Gastrocnemius medialis (tissue), 4 donors: ENCODE data around the gene CLSTN2. TPM values are rescaled to one million over a fixed set of nuclear protein-coding genes. Genes with fewer than 3 reads are reported as not detected.

Source experiments
- ATAC-seq, 2 donors: fragments of 150-250 bp; one replicate each; pipeline ENCODE4 v1.9.1; 2016
- DNase-seq, 2 donors: peaks; one replicate each; pipeline ENCODE4 v3.0.0-alpha.2; 2019
- H3K27ac ChIP-seq, 4 donors: fragments of 200-600 bp; sonication (generic); 1 replicate in 1 of 4; 2 replicates in 3 of 4; pipeline ENCODE4 v1.5.1; 2016 to 2018; ENCODE audit warnings: mild to moderate bottlenecking in 2 of 4, moderate library complexity in 1 of 4
- H3K27me3 ChIP-seq, 3 donors: fragments of 200-600 bp; sonication (generic) in 2 of 3; 1 replicate in 1 of 3; 2 replicates in 2 of 3; pipeline versions ENCODE4 v1.5.1 to v1.6.0; 2016 to 2019; ENCODE audit warnings: mild to moderate bottlenecking in 1 of 3, moderate library complexity in 1 of 3
- H3K36me3 ChIP-seq, 2 donors: fragments of 200-600 bp; sonication (generic) in 1 of 2; one replicate each; pipeline ENCODE4 v1.5.1; 2017 to 2018
- H3K4me1 ChIP-seq, 2 donors: fragments of 200-600 bp; sonication (generic) in 1 of 2; one replicate each; pipeline ENCODE4 v1.5.1; 2016 to 2017; ENCODE audit warnings: mild to moderate bottlenecking in 2 of 2
- H3K4me3 ChIP-seq, 4 donors: fragments of 200-600 bp; sonication (generic) in 3 of 4; 1 replicate in 1 of 4; 2 replicates in 3 of 4; pipeline ENCODE4 v1.5.1; 2016 to 2019; ENCODE audit warnings: mild to moderate bottlenecking in 2 of 4
- H3K9me3 ChIP-seq, 3 donors: fragments of 200-600 bp; sonication (generic) in 2 of 3; 1 replicate in 1 of 3; 2 replicates in 2 of 3; pipeline ENCODE4 v1.5.1; 2016 to 2019
- CTCF ChIP-seq, 5 experiments: fragments of 450-650 bp in 3 of 5; fragments of 200-600 bp in 2 of 5; sonication (generic) in 2 of 5; IDR thresholded peaks in 4 of 5; conservative IDR thresholded peaks in 1 of 5; 1 replicate in 4 of 5; 2 replicates in 1 of 5; pipeline ENCODE4 v1.5.1; 2016 to 2019; ENCODE audit warnings: antibody characterized with exemption in 5 of 5, mild to moderate bottlenecking in 3 of 5, moderate library complexity in 3 of 5
- POLR2A ChIP-seq, 2 donors: fragments of 450-650 bp; IDR thresholded peaks; one replicate each; pipeline ENCODE4 v1.6.1; 2017; ENCODE audit warnings: antibody characterized with exemption in 2 of 2, mild to moderate bottlenecking in 2 of 2, moderate library complexity in 2 of 2
- in situ Hi-C, 4 donors: fragments of 200-750 bp; cut with MboI; loops; one replicate each; pipeline versions ENCODE4 v1.15.0 to v1.8.0; 2017; ENCODE audit warnings: low sequenced_read_pairs in 4 of 4
- intact Hi-C: fragments of 100-400 bp; cut with DNase I; formaldehyde crosslinking; loops from one replicate; pipeline ENCODE4 v1.15.1; 2023; ENCODE audit warnings: low total_unique reads
- total RNA-seq, 4 donors: library from RNA; depleted of rRNA; stranded (reverse); fragments of >200 nt; gene quantifications; one replicate each; pipeline versions ENCODE4 v1.1.0 to v1.2.3, GENCODE V29; 2016

CLSTN2 gene
- total RNA-seq, 4 donors from 2014 or later = 1.1 to 4.9 (median 4.0) TPM

DNA sequence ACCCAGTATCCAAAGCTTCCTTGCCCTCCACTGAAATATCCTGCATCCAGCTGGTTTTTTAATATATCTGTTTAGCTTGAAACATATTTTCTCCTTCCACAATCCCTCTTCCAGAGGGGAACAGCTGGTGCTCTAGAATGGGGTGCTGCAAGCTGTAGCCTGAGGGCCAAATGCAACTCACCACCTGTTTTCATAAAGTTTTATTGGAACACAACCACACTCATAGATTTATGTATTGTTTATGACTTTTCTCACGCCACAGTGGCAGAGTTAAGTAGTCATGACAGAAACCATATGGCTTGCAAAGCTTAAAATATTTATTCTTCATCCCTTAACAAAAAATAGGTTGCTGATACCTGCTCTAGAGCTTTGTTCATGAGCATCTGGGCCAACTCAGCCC is 298.7 kb downstream of the CLSTN2 start:
- no peaks in the 10 kb centered on the region for H3K27me3 ChIP-seq
- no peaks in the 10 kb centered on the region for H3K4me1 ChIP-seq
- no peaks in the 10 kb centered on the region for H3K9me3 ChIP-seq
- intact Hi-C loops (no loop called here), in situ Hi-C loops (no loop called here)
- ATAC-seq = no peak
- no peaks in the 10 kb centered on the region for H3K36me3 ChIP-seq
- TF ChIP-seq CTCF (IDR thresholded peaks at IDR 0.05 in 4 of 5, conservative IDR thresholded peaks at IDR 0.05 in 1 of 5) (no peak), POLR2A (IDR thresholded peaks at IDR 0.05) (no peak)
- H3K4me3 ChIP-seq = no peak overlapping the region
- no peak overlapping the region for H3K27ac ChIP-seq
- DNase-seq = no peak

GRCh38 chr3:140234256-140234655 is 299.3 kb downstream of the CLSTN2 start:
- H3K4me3 ChIP-seq = no peak overlapping the region
- H3K36me3 ChIP-seq = no peaks in the 10 kb centered on the region
- in situ Hi-C loops = no loop called here
- ATAC-seq (no peak), DNase-seq (no peak)
- no peak overlapping the region for H3K27ac ChIP-seq
- H3K4me1 ChIP-seq = no peaks in the 10 kb centered on the region
- no peak for TF ChIP-seq CTCF (IDR thresholded peaks at IDR 0.05 in 4 of 5, conservative IDR thresholded peaks at IDR 0.05 in 1 of 5)
- TF ChIP-seq POLR2A (IDR thresholded peaks at IDR 0.05) = no peak
- intact Hi-C loops = no loop called here
- H3K9me3 ChIP-seq = no peaks in the 10 kb centered on the region
- H3K27me3 ChIP-seq = no peaks in the 10 kb centered on the region

GRCh38 chr3:140236836-140237501 is 302.0 kb downstream of the CLSTN2 start:
- in situ Hi-C loops (no loop called here), intact Hi-C loops (no loop called here)
- no peak overlapping the region for H3K27ac ChIP-seq
- TF ChIP-seq CTCF (IDR thresholded peaks at IDR 0.05 in 4 of 5, conservative IDR thresholded peaks at IDR 0.05 in 1 of 5) (no peak), POLR2A (IDR thresholded peaks at IDR 0.05) (no peak)
- ATAC-seq = no peak
- no peaks in the 10 kb centered on the region for H3K4me1 ChIP-seq
- no peak for DNase-seq
- H3K4me3 ChIP-seq = no peak overlapping the region
- H3K9me3 ChIP-seq = no peaks in the 10 kb centered on the region
- no peaks in the 10 kb centered on the region for H3K36me3 ChIP-seq
- H3K27me3 ChIP-seq = no peaks in the 10 kb centered on the region

GRCh38 chr3:140238646-140239314 is 303.8 kb downstream of the CLSTN2 start:
- no peak for TF ChIP-seq POLR2A (IDR thresholded peaks at IDR 0.05)
- no peak for TF ChIP-seq CTCF (IDR thresholded peaks at IDR 0.05 in 4 of 5, conservative IDR thresholded peaks at IDR 0.05 in 1 of 5)
- no peak for DNase-seq
- Histone ChIP-seq H3K9me3 (no peaks in the 10 kb centered on the region), H3K4me3 (no peak overlapping the region), H3K27me3 (no peaks in the 10 kb centered on the region), H3K27ac (no peak overlapping the region), H3K4me1 (no peaks in the 10 kb centered on the region), H3K36me3 (no peaks in the 10 kb centered on the region)
- intact Hi-C loops = no loop called here
- in situ Hi-C loops = no loop called here
- ATAC-seq = no peak
